SK-N-SH (cell line): Measurements from ENCODE around the gene ZFYVE19. TPM values are rescaled to one million over a fixed set of nuclear protein-coding genes. Genes with fewer than 3 reads are reported as not detected.

Source experiments
- CTCF ChIA-PET: fragments of 300-600, 350-600 bp; formaldehyde crosslinking; extraction: SDS; loops from one replicate; lab custom pipeline; 2021; lab: Yijun Ruan, JAX
- POLR2A ChIA-PET: fragments of 350-600 bp; sonication (Branson Sonifier 250); formaldehyde crosslinking; extraction: SDS; loops from one replicate; lab custom pipeline; 2020; ENCODE audit warnings: antibody characterized with exemption, inconsistent platforms; lab: Yijun Ruan, JAX
- DNase-seq: peaks from one replicate; pipeline ENCODE4 v3.0.0; 2012
- H2AFZ ChIP-seq: fragments of 200-600 bp; sonication (generic); 2 replicates; pipeline ENCODE4 v1.8.1; 2016; ENCODE audit warnings: antibody characterized with exemption, mild to moderate bottlenecking, low read depth
- H3F3A ChIP-seq: fragments of 200-600 bp; sonication (generic); replicated peaks from 2 replicates; pipeline ENCODE3; 2016; ENCODE audit warnings: antibody characterized with exemption, mild to moderate bottlenecking; ENCODE audit not compliant: insufficient read depth
- H3K27ac ChIP-seq, 2 experiments: fragments of 200-500 bp in 1 of 2; fragments of 200-600 bp in 1 of 2; sonication (Bioruptor generic) in 1 of 2; sonication (generic), shearing (Covaris generic) in 1 of 2; 2 replicates each; pipeline versions ENCODE4 v1.5.1 to v1.6.1; 2014 to 2016; ENCODE audit warnings: low read depth in 2 of 2, inconsistent platforms in 1 of 2, low read length in 1 of 2, mild to moderate bottlenecking in 1 of 2, mixed read lengths in 1 of 2
- H3K27me3 ChIP-seq: fragments of 200-600 bp; sonication (generic), shearing (Covaris generic); 2 replicates; pipeline ENCODE4 v1.6.1; 2016; ENCODE audit warnings: mixed run types; ENCODE audit not compliant: insufficient read depth
- H3K36me3 ChIP-seq, 2 experiments: fragments of 200-500 bp in 1 of 2; fragments of 200-600 bp in 1 of 2; sonication (Bioruptor generic) in 1 of 2; sonication (generic) in 1 of 2; replicated peaks in 1 of 2; 2 replicates each; pipeline versions ENCODE3 to v1.5.1; 2014 to 2016; ENCODE audit warnings: low read length in 1 of 2, mild to moderate bottlenecking in 1 of 2; ENCODE audit not compliant: insufficient read depth in 2 of 2, control insufficient read depth in 1 of 2
- H3K4me1 ChIP-seq, 2 experiments: fragments of 200-500 bp in 1 of 2; fragments of 200-600 bp in 1 of 2; sonication (Bioruptor generic) in 1 of 2; sonication (generic), shearing (Covaris generic) in 1 of 2; 2 replicates each; pipeline versions ENCODE4 v1.5.1 to v1.6.1; 2014 to 2016; ENCODE audit warnings: low read depth in 1 of 2, low read length in 1 of 2, mixed run types in 1 of 2; ENCODE audit not compliant: insufficient read depth in 2 of 2, control insufficient read depth in 1 of 2
- H3K4me2 ChIP-seq: fragments of 200-600 bp; sonication (generic), shearing (Covaris generic); 2 replicates; pipeline ENCODE4 v1.6.1; 2017; ENCODE audit warnings: mixed run types
- H3K4me3 ChIP-seq, 2 experiments: fragments of 200-500 bp in 1 of 2; fragments of 200-600 bp in 1 of 2; sonication (Bioruptor generic) in 1 of 2; sonication (generic), shearing (Covaris generic) in 1 of 2; 2 replicates each; pipeline versions ENCODE4 v1.5.1 to v1.8.1; 2014 to 2016; ENCODE audit warnings: low read depth in 2 of 2, inconsistent platforms in 1 of 2, low read length in 1 of 2, mild to moderate bottlenecking in 1 of 2, mixed read lengths in 1 of 2, moderate library complexity in 1 of 2
- H3K79me2 ChIP-seq: fragments of 200-600 bp; sonication (generic); 2 replicates; pipeline ENCODE4 v1.8.1; 2017; ENCODE audit warnings: mild to moderate bottlenecking; ENCODE audit not compliant: insufficient read depth
- H3K9ac ChIP-seq: fragments of 200-600 bp; sonication (generic); 2 replicates; pipeline ENCODE4 v1.6.1; 2017; ENCODE audit warnings: mixed run types
- H3K9me2 ChIP-seq: fragments of 200-600 bp; sonication (generic); 2 replicates; pipeline ENCODE4 v1.6.1; 2017; ENCODE audit warnings: mixed run types
- H3K9me3 ChIP-seq: fragments of 200-600 bp; sonication (generic); 2 replicates; pipeline ENCODE4 v1.6.1; 2017; ENCODE audit warnings: mixed run types, mild to moderate bottlenecking, moderate library complexity
- H4K20me1 ChIP-seq: fragments of 200-600 bp; sonication (generic); 2 replicates; pipeline ENCODE4 v1.6.1; 2017; ENCODE audit warnings: mild to moderate bottlenecking, mixed run types; ENCODE audit not compliant: insufficient read depth
- CHD2 ChIP-seq: fragments of 150-350 bp; IDR thresholded peaks from 2 replicates; pipeline ENCODE4 v1.6.1; 2018; ENCODE audit warnings: low read length; ENCODE audit not compliant: partially characterized antibody
- EP300 ChIP-seq, 2 experiments: IDR thresholded peaks; 2 replicates each; pipeline versions ENCODE4 v1.4.0 to v1.6.1; 2012; ENCODE audit warnings: borderline replicate concordance in 1 of 2, low read depth in 1 of 2, low read length in 1 of 2
- GATA2 ChIP-seq: sonication (generic); formaldehyde crosslinking; IDR thresholded peaks from 2 replicates; pipeline ENCODE4 v1.5.0; 2020; ENCODE audit warnings: mild to moderate bottlenecking, missing genetic modification reagents
- JUND ChIP-seq: IDR thresholded peaks from 2 replicates; pipeline ENCODE4 v1.4.0; 2012
- NFIC ChIP-seq: IDR thresholded peaks from 2 replicates; pipeline ENCODE4 v1.4.0; 2012; ENCODE audit warnings: borderline replicate concordance
- NRF1 ChIP-seq: IDR thresholded peaks from 2 replicates; pipeline ENCODE4 v1.6.1; 2012; ENCODE audit warnings: low read depth, mild to moderate bottlenecking, low read length
- RAD21 ChIP-seq: IDR thresholded peaks from 2 replicates; pipeline ENCODE4 v1.6.1; 2012; ENCODE audit warnings: mild to moderate bottlenecking, low read length
- SIN3A ChIP-seq: IDR thresholded peaks from 2 replicates; pipeline ENCODE4 v1.6.1; 2012; ENCODE audit warnings: low read depth, mild to moderate bottlenecking, low read length, moderate library complexity, borderline replicate concordance
- SMC3 ChIP-seq: IDR thresholded peaks from 2 replicates; pipeline ENCODE4 v1.6.1; 2012; ENCODE audit warnings: low read depth, low read length, improper control_type of control experiment
- TAF1 ChIP-seq: IDR thresholded peaks from 2 replicates; pipeline ENCODE4 v1.6.1; 2012; ENCODE audit warnings: low read depth, mild to moderate bottlenecking, low read length, moderate library complexity, borderline replicate concordance
- TCF12 ChIP-seq: IDR thresholded peaks from 2 replicates; pipeline ENCODE4 v1.4.0; 2012
- TEAD4 ChIP-seq: IDR thresholded peaks from 2 replicates; pipeline ENCODE4 v1.4.0; 2012; ENCODE audit warnings: mild to moderate bottlenecking, borderline replicate concordance; ENCODE audit not compliant: insufficient read depth
- YY1 ChIP-seq: IDR thresholded peaks from 2 replicates; pipeline ENCODE4 v1.4.0; 2012; ENCODE audit warnings: low read depth, mild to moderate bottlenecking
- WGBS: methylation state at CpG from one replicate; pipeline ENCODE4 v1.1.6; 2017; ENCODE audit warnings: low lambda C conversion rate; 5-methylcytosine and 5-hydroxymethylcytosine counted together
- polyA plus RNA-seq, 3 experiments: library from polyadenylated mRNA; depleted of rRNA; stranded (reverse); fragments of >200 nt; gene quantifications; 2 replicates each; pipeline ENCODE4 v1.2.3, GENCODE V29; 2012
- TF ChIP-seq, protein P1 (sequence below): fragments of 150-350 bp; IDR thresholded peaks from 2 replicates; pipeline ENCODE4 v1.6.1; 2016; ENCODE audit warnings: mild to moderate bottlenecking, low read depth, low read length
- TF ChIP-seq, protein P2 (sequence below): fragments of 200-600 bp; sonication (generic); IDR thresholded peaks from 2 replicates; pipeline ENCODE4 v1.6.1; 2017; ENCODE audit warnings: antibody characterized with exemption, mild to moderate bottlenecking, moderate library complexity
- TF ChIP-seq, protein P3 (sequence below): IDR thresholded peaks from 2 replicates; pipeline ENCODE4 v1.4.0; 2012; ENCODE audit warnings: low read depth, borderline replicate concordance
- TF ChIP-seq, protein P4 (sequence below): IDR thresholded peaks from 2 replicates; pipeline ENCODE4 v1.4.0; 2012; ENCODE audit warnings: low read depth

The ZFYVE19 gene
- polyA plus RNA-seq, 1 of the 3 experiments (the other 2 are of a cell fraction), result 35.5 TPM

DNA sequence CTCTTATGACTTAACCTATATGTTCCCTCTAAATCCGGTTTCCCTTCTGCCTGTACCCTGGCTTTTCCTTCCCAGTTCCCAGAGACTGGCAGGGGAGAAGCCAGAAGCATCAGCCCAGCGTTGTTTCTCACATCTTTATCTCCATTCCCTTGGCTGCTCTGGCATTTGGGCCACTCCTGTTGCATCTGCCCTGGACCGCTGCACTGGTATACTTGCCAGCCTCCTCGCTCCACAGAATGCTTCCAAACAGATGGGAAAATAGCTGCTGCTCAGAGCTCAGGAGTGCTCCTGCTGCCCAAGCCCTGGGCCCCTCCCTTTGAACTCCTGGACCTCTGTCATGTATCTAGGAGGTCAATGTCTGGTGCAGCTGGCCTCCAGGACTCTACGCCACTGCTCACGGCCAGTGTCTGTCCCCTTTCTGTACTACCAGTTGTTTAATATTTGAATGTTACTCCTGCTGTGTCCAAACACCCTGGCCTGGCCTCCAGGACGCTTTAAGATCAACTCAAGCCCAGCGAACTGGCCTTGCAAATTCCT, 43.8 kb downstream of the ZFYVE19 start:
- H3K36me3 ChIP-seq, result no peaks in the 10 kb centered on the region
- no peaks in the 10 kb centered on the region for H3K79me2 ChIP-seq
- H3F3A ChIP-seq, result peaks cover 3% of the 10 kb centered on the region
- ChIA-PET POLR2A (no interaction called here), CTCF (interaction anchor here (8.5 kb wide), 1 partner anchor 7 kb away, joined by 120 read pairs; no protein-coding TSS in a partner anchor)
- no peaks in the 10 kb centered on the region for H3K9me3 ChIP-seq
- no peak overlapping the region for H2AFZ ChIP-seq
- no peaks in the 10 kb centered on the region for H3K27me3 ChIP-seq
- H3K9ac ChIP-seq, result no peak overlapping the region
- no peak for TF ChIP-seq SMC3
- no peak for TF ChIP-seq RAD21
- no peak for TF ChIP-seq TAF1
- no peak for TF ChIP-seq GATA2
- TF ChIP-seq CHD2, result no peak
- no peak for TF ChIP-seq NFIC
- TF ChIP-seq TCF12, result no peak
- no peak for TF ChIP-seq EP300 (IDR thresholded peaks at IDR 0.05; ENCODE audit: borderline replicate concordance in 1 of 2, low read depth in 1 of 2, low read length in 1 of 2)
- TF ChIP-seq, protein P1, sequence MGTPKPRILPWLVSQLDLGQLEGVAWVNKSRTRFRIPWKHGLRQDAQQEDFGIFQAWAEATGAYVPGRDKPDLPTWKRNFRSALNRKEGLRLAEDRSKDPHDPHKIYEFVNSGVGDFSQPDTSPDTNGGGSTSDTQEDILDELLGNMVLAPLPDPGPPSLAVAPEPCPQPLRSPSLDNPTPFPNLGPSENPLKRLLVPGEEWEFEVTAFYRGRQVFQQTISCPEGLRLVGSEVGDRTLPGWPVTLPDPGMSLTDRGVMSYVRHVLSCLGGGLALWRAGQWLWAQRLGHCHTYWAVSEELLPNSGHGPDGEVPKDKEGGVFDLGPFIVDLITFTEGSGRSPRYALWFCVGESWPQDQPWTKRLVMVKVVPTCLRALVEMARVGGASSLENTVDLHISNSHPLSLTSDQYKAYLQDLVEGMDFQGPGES, result no peak
- TF ChIP-seq JUND, result no peak
- TF ChIP-seq SIN3A, result no peak
- TF ChIP-seq, protein P2, sequence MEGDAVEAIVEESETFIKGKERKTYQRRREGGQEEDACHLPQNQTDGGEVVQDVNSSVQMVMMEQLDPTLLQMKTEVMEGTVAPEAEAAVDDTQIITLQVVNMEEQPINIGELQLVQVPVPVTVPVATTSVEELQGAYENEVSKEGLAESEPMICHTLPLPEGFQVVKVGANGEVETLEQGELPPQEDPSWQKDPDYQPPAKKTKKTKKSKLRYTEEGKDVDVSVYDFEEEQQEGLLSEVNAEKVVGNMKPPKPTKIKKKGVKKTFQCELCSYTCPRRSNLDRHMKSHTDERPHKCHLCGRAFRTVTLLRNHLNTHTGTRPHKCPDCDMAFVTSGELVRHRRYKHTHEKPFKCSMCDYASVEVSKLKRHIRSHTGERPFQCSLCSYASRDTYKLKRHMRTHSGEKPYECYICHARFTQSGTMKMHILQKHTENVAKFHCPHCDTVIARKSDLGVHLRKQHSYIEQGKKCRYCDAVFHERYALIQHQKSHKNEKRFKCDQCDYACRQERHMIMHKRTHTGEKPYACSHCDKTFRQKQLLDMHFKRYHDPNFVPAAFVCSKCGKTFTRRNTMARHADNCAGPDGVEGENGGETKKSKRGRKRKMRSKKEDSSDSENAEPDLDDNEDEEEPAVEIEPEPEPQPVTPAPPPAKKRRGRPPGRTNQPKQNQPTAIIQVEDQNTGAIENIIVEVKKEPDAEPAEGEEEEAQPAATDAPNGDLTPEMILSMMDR, result no peak
- TF ChIP-seq TEAD4, result no peak
- TF ChIP-seq, protein P3, sequence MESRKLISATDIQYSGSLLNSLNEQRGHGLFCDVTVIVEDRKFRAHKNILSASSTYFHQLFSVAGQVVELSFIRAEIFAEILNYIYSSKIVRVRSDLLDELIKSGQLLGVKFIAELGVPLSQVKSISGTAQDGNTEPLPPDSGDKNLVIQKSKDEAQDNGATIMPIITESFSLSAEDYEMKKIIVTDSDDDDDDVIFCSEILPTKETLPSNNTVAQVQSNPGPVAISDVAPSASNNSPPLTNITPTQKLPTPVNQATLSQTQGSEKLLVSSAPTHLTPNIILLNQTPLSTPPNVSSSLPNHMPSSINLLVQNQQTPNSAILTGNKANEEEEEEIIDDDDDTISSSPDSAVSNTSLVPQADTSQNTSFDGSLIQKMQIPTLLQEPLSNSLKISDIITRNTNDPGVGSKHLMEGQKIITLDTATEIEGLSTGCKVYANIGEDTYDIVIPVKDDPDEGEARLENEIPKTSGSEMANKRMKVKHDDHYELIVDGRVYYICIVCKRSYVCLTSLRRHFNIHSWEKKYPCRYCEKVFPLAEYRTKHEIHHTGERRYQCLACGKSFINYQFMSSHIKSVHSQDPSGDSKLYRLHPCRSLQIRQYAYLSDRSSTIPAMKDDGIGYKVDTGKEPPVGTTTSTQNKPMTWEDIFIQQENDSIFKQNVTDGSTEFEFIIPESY, result no peak
- TF ChIP-seq, protein P4, sequence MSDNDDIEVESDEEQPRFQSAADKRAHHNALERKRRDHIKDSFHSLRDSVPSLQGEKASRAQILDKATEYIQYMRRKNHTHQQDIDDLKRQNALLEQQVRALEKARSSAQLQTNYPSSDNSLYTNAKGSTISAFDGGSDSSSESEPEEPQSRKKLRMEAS, result no peak
- no peak for TF ChIP-seq YY1
- TF ChIP-seq NRF1, result no peak
- H3K9me2 ChIP-seq, result no peaks in the 10 kb centered on the region
- no peak overlapping the region for H3K27ac ChIP-seq
- no peak overlapping the region for H3K4me2 ChIP-seq
- H4K20me1 ChIP-seq, result no peaks in the 10 kb centered on the region
- no peak overlapping the region for H3K4me3 ChIP-seq
- 82% methylated on average over 8 of the region's 8 CpGs for WGBS
- DNase-seq, result no peak
- peaks cover 0 to 9% of the 10 kb centered on the region in 2 experiments; a peak in 1 of 4 replicates for H3K4me1 ChIP-seq
